Lower lobe of right lung (tissue), 2 donors: ENCODE data around the gene ITPRID2. TPM values are rescaled to one million over a fixed set of nuclear protein-coding genes. Genes with fewer than 3 reads are reported as not detected.
"Not testable (repeated sequence)": the region's sequence is repeated elsewhere in the genome, so short reads cannot be mapped to it uniquely, and the experiment has no call there.

Experiments
- ATAC-seq, 2 donors: fragments of 200-7000 bp; cut with Tn5 transposase; one replicate each; pipeline ENCODE4 v1.9.1; 2020 to 2022; ENCODE audit warnings: mild to moderate bottlenecking in 2 of 2, moderate library complexity in 2 of 2
- DNase-seq: peaks from one replicate; pipeline ENCODE4 v3.0.0-alpha.2; 2020
- H3K27ac ChIP-seq: fragments of 200-600 bp; one replicate; pipeline ENCODE4 v1.8.0; 2022
- H3K27me3 ChIP-seq: fragments of 200-600 bp; one replicate; pipeline ENCODE4 v1.8.0; 2022; ENCODE audit warnings: low read depth
- H3K36me3 ChIP-seq: fragments of 200-600 bp; one replicate; pipeline ENCODE4 v1.8.0; 2022; ENCODE audit warnings: mild to moderate bottlenecking
- H3K4me1 ChIP-seq: fragments of 200-600 bp; one replicate; pipeline ENCODE4 v1.8.0; 2022
- H3K4me3 ChIP-seq: fragments of 200-600 bp; one replicate; pipeline ENCODE4 v1.8.0; 2022; ENCODE audit warnings: mild to moderate bottlenecking
- H3K9me3 ChIP-seq: fragments of 200-600 bp; one replicate; pipeline ENCODE4 v1.8.0; 2022
- intact Hi-C: fragments of 100-400 bp; cut with DNase I; formaldehyde crosslinking; loops from one replicate; pipeline ENCODE4 v1.11.0; 2022
- total RNA-seq: library from RNA; stranded (reverse); fragmentation: NEBNext Ultra II Directional; extraction: Animal tissue kit (Norgen Biotek cat#: 25700); gene quantifications from one replicate; pipeline ENCODE4 v1.2.1, GENCODE V29; 2021
- TF ChIP-seq, protein P1 (sequence below): fragments of 200-600 bp; IDR thresholded peaks from one replicate; pipeline ENCODE4 v1.8.0; 2022; ENCODE audit warnings: antibody characterized with exemption, mild to moderate bottlenecking
- donor health status: DM: no; HTN: yes; CAD: no; lungs with severe emphysema.

ITPRID2 gene
- total RNA-seq, 1 donor from 2014 or later = 190 TPM

DNA sequence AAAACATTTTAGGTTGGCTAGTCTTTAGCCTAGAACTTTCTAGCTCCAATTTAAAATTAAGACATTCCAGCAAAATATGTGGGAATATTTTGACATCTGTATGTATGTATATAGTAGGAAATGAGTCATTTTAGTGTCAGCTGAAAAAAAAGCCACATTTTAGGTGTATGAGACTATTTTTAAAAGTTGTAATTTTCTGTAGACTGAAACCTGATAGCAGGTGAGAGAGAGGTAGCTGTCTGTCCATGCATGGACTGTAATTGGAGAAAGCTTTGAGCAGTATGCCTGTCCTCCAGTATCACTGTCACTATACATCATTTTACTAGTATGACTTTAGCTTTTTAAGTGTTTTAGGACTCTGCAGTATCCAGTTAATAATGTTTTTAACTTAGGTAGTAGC is 68.0 kb downstream of the ITPRID2 start:
- no peak overlapping the region for H3K4me3 ChIP-seq
- intact Hi-C loops = no loop called here
- ATAC-seq (no peak), DNase-seq (no peak)
- TF ChIP-seq, protein P1, sequence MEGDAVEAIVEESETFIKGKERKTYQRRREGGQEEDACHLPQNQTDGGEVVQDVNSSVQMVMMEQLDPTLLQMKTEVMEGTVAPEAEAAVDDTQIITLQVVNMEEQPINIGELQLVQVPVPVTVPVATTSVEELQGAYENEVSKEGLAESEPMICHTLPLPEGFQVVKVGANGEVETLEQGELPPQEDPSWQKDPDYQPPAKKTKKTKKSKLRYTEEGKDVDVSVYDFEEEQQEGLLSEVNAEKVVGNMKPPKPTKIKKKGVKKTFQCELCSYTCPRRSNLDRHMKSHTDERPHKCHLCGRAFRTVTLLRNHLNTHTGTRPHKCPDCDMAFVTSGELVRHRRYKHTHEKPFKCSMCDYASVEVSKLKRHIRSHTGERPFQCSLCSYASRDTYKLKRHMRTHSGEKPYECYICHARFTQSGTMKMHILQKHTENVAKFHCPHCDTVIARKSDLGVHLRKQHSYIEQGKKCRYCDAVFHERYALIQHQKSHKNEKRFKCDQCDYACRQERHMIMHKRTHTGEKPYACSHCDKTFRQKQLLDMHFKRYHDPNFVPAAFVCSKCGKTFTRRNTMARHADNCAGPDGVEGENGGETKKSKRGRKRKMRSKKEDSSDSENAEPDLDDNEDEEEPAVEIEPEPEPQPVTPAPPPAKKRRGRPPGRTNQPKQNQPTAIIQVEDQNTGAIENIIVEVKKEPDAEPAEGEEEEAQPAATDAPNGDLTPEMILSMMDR = no peak
- no peaks in the 10 kb centered on the region for H3K9me3 ChIP-seq
- peaks cover 12% of the 10 kb centered on the region for H3K4me1 ChIP-seq
- H3K36me3 ChIP-seq = no peaks in the 10 kb centered on the region
- no peaks in the 10 kb centered on the region for H3K27me3 ChIP-seq
- no peak overlapping the region for H3K27ac ChIP-seq

GRCh38 chr2:181961167-181961566 is 69.6 kb downstream of the ITPRID2 start:
- H3K4me3 ChIP-seq, intact Hi-C loops, H3K27me3 ChIP-seq, H3K9me3 ChIP-seq, DNase-seq, H3K36me3 ChIP-seq, H3K4me1 ChIP-seq, ATAC-seq, H3K27ac ChIP-seq: not testable (repeated sequence)

DNA sequence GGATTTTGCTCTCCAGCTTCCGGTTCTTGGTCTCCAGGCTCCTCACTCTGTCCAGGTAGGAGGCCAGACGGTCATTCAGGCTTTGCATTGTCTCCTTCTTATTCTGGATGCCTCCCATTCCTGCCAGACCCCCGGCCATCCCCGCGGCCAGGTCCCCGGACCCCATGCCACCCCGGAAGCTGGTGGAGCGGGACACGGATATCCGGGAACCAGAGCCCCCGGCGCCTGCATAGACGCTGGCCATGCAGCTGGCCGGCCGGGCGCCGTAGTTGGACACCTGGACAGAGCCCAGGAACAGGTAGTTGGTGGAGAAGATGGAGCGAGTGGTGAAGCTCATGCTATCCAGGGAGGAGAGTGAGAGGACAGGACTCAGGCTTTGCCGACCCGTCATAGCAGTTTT is 70.6 kb downstream of the ITPRID2 start:
- no peaks in the 10 kb centered on the region for H3K36me3 ChIP-seq
- no peak overlapping the region for H3K4me3 ChIP-seq
- H3K9me3 ChIP-seq = no peaks in the 10 kb centered on the region
- intact Hi-C loops = no loop called here
- no peaks in the 10 kb centered on the region for H3K27me3 ChIP-seq
- DNase-seq (no peak), ATAC-seq (no peak)
- TF ChIP-seq, protein P1 = no peak
- no peak overlapping the region for H3K27ac ChIP-seq
- no peaks in the 10 kb centered on the region for H3K4me1 ChIP-seq

GRCh38 chr2:181970160-181970794 is 78.7 kb downstream of the ITPRID2 start:
- ATAC-seq = no peak

DNA sequence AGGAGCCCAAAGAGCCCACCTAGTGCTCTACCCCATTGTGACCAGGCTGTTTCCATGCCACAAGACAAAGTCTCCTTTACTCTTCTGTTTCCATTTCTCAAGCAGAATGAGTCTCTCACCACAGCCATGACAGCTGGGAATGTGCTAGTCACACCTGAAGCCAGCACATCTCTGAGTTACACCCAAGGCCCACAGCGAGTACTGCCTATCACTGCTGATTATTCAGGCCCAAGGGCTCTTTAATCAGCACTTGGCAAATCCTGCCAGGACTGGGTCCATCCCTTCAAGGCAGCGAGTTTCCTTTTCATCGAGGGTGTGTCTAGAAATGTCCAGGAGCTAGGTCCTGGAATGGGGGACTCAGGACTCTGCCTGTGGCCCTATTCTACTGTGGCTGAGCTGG is 79.5 kb downstream of the ITPRID2 start:
- Histone ChIP-seq H3K9me3 (no peaks in the 10 kb centered on the region), H3K27me3 (no peaks in the 10 kb centered on the region), H3K4me1 (no peaks in the 10 kb centered on the region), H3K36me3 (no peaks in the 10 kb centered on the region), H3K27ac (no peak overlapping the region), H3K4me3 (no peak overlapping the region)
- TF ChIP-seq, protein P1 = no peak
- ATAC-seq = no peak
- intact Hi-C loops = no loop called here
- DNase-seq = no peak

More at GRCh38 chr2:181970160-181970794, 78.7 kb downstream of the ITPRID2 start:
- H3K4me1 ChIP-seq = no peaks in the 10 kb centered on the region
- H3K36me3 ChIP-seq = no peaks in the 10 kb centered on the region
- no peak for DNase-seq
- H3K9me3 ChIP-seq = no peaks in the 10 kb centered on the region
- H3K27ac ChIP-seq = no peak overlapping the region
- intact Hi-C loops = no loop called here
- TF ChIP-seq, protein P1 = no peak
- no peaks in the 10 kb centered on the region for H3K27me3 ChIP-seq
- H3K4me3 ChIP-seq = no peak overlapping the region

- TF ChIP-seq, protein P1 = no peak
- Histone ChIP-seq H3K27me3 (no peaks in the 10 kb centered on the region), H3K36me3 (no peaks in the 10 kb centered on the region), H3K9me3 (no peaks in the 10 kb centered on the region), H3K4me3 (no peak overlapping the region), H3K4me1 (no peaks in the 10 kb centered on the region), H3K27ac (no peak overlapping the region)
- intact Hi-C loops = no loop called here
- DNase-seq = no peak
- no peak for ATAC-seq
Measured at GRCh38 chr2:181972431-181973170, 81.1 kb downstream of the ITPRID2 start.
